Chondrocyte (in vitro differentiated cells): ENCODE data around the gene IL17RE. TPM values are rescaled to one million over a fixed set of nuclear protein-coding genes. Genes with fewer than 3 reads are reported as not detected.

ENCODE experiments used
- DNase-seq: peaks from one replicate; pipeline ENCODE4 v3.0.0; 2021; ENCODE audit warnings: mixed read lengths, low spot score
- H3K27ac Mint-ChIP-seq: one replicate; pipeline ENCODE4 v1.8.0; 2021; ENCODE audit warnings: mild to moderate bottlenecking, moderate library complexity, mixed read lengths; ENCODE audit not compliant: unreplicated experiment
- H3K27me3 Mint-ChIP-seq: 2 replicates; pipeline ENCODE4 v1.8.0; 2021; ENCODE audit warnings: low read depth, mixed read lengths
- H3K36me3 Mint-ChIP-seq: 2 replicates; pipeline ENCODE4 v1.8.0; 2021; ENCODE audit warnings: low read depth, mixed read lengths
- H3K4me1 Mint-ChIP-seq: 2 replicates; pipeline ENCODE4 v1.8.0; 2021; ENCODE audit warnings: low read depth, mild to moderate bottlenecking, mixed read lengths
- H3K4me3 Mint-ChIP-seq: one replicate; pipeline ENCODE4 v1.8.0; 2021; ENCODE audit warnings: mild to moderate bottlenecking, moderate library complexity, mixed read lengths; ENCODE audit not compliant: unreplicated experiment
- H3K9me3 Mint-ChIP-seq: 2 replicates; pipeline ENCODE4 v1.8.0; 2021; ENCODE audit warnings: low read depth, mixed read lengths
- CTCF ChIP-seq: fragments of 200-600 bp; sonication (generic); IDR thresholded peaks from 2 replicates; pipeline ENCODE4 v1.5.0; 2021; ENCODE audit warnings: antibody characterized with exemption, mild to moderate bottlenecking, moderate library complexity
- total RNA-seq: library from RNA; stranded (reverse); gene quantifications from 3 replicates; pipeline ENCODE4 v1.2.1, GENCODE V29; 2021

Gene IL17RE
- total RNA-seq, 1 donor from 2014 or later: 0.42 TPM

- Mint-ChIP-seq H3K36me3 (no peaks in the 10 kb centered on the region), H3K4me3 (no peak overlapping the region), H3K27ac (no peak overlapping the region), H3K27me3 (no peaks in the 10 kb centered on the region), H3K9me3 (no peaks in the 10 kb centered on the region), H3K4me1 (peaks cover 9% of the 10 kb centered on the region)
- TF ChIP-seq CTCF: no peak
- DNase-seq: peak; percentile 24
Measured at GRCh38 chr3:9955611-9956352, 53.1 kb downstream of the IL17RE start.

DNA sequence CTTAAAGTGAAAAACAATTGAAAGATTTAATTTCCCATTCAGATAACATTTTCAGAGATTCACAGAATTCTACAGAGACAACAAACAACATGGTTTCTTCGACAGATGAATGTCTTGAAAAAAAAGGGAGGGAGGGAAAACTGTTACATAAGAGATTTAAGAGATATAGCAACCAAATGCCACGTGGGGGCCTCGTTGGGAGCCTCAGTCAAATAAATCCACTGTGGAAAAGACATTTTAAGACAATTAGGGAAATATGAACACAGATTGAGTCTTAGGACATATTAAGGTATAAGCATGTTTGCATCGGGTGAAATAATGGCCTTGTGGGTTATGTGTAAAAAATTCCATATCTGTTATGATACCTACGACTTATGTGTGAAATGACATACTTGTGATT lies 54.6 kb downstream of the IL17RE start:
- Mint-ChIP-seq H3K4me1 (peaks cover 5% of the 10 kb centered on the region), H3K36me3 (no peaks in the 10 kb centered on the region), H3K27me3 (no peaks in the 10 kb centered on the region), H3K9me3 (no peaks in the 10 kb centered on the region), H3K4me3 (no peak overlapping the region), H3K27ac (no peak overlapping the region)
- DNase-seq: no peak
- peak; percentile 66 for TF ChIP-seq CTCF

DNA sequence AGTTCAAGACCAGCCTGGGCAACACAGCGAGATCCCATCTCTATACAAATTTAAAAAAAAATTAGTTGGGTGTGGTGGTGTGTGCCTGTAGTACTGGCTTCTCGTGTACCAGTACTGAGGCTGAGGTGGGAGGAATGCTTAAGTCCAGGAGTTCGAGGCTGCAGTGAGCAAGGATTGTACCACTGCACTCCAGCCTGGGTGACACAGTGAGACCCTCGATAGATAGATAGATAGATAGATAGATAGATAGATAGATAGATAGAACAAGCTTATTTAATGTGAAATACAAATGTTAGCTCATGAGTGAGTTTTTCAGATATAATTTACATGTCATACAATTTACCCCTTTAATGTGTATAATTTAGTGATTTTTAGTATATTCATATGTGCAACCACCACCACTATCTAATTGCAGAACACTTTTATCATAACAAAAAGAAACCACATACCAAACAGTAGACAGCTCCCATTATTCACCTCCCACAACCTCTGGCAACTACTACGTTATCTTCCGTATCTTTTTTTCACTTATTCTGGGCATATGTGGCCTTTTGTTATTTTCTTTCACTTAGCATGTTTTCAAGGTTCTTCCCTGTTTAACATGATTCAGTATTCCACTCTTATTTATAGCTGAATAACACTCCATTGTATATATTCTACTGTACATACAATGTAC lies 62.7 kb downstream of the IL17RE start:
- H3K36me3 Mint-ChIP-seq: peaks cover 23% of the 10 kb centered on the region
- TF ChIP-seq CTCF: no peak
- no peaks in the 10 kb centered on the region for H3K9me3 Mint-ChIP-seq
- DNase-seq: no peak
- H3K27me3 Mint-ChIP-seq: no peaks in the 10 kb centered on the region
- no peak overlapping the region for H3K27ac Mint-ChIP-seq
- no peak overlapping the region for H3K4me3 Mint-ChIP-seq
- H3K4me1 Mint-ChIP-seq: no peaks in the 10 kb centered on the region

Other genes starting within 250 kb of the IL17RE start
- not detected in 3 replicates for gene CPNE9, start 199.0 kb upstream of the IL17RE start, total RNA-seq
- gene BRPF1, start 171.1 kb upstream of the IL17RE start, total RNA-seq: 14.6 to 18.8 TPM (median 15.5 TPM) in 3 replicates
- gene OGG1, start 152.9 kb upstream of the IL17RE start, total RNA-seq: 23.8 to 26.7 TPM (median 24.2 TPM) in 3 replicates
- 9.7 to 20.9 TPM (median 19.3 TPM) in 3 replicates for gene CAMK1, start 132.9 kb upstream of the IL17RE start, total RNA-seq
- 42.2 to 69.9 TPM (median 69.6 TPM) in 3 replicates for gene TADA3, start 110.4 kb upstream of the IL17RE start, total RNA-seq
- gene ARPC4, start 109.8 kb upstream of the IL17RE start, total RNA-seq: 150 to 179 TPM (median 177 TPM) in 3 replicates
- gene TTLL3, start 92.6 kb upstream of the IL17RE start, total RNA-seq: 31.5 to 44.9 TPM (median 38.7 TPM) in 3 replicates
- gene RPUSD3, start 58.8 kb upstream of the IL17RE start, total RNA-seq: 26.9 to 31.4 TPM (median 27.7 TPM) in 3 replicates
- not detected in 3 replicates for gene CIDEC, start 22.6 kb upstream of the IL17RE start, total RNA-seq
- gene JAGN1, start 12.2 kb upstream of the IL17RE start, total RNA-seq: 20.3 to 25.1 TPM (median 24.5 TPM) in 3 replicates
- 20.8 to 26.4 TPM (median 21.3 TPM) in 3 replicates for gene IL17RC, start 14.2 kb downstream of the IL17RE start, total RNA-seq
- gene CRELD1, start 31.0 kb downstream of the IL17RE start, total RNA-seq: 26.5 to 29.9 TPM (median 28.2 TPM) in 3 replicates
- 3.9 to 7.6 TPM (median 3.9 TPM) in 3 replicates for gene PRRT3, start 49.6 kb downstream of the IL17RE start, total RNA-seq
- 51.5 to 60.0 TPM (median 52.9 TPM) in 3 replicates for gene EMC3, start 84.0 kb downstream of the IL17RE start, total RNA-seq
- 3.6 to 8.1 TPM (median 3.6 TPM) in 3 replicates for gene FANCD2, start 123.6 kb downstream of the IL17RE start, total RNA-seq
- not detected in 3 replicates for gene FANCD2OS, start 205.4 kb downstream of the IL17RE start, total RNA-seq
- 113 to 122 TPM (median 117 TPM) in 3 replicates for gene BRK1, start 212.8 kb downstream of the IL17RE start, total RNA-seq
- 31.4 to 39.1 TPM (median 38.5 TPM) in 3 replicates for gene VHL, start 238.9 kb downstream of the IL17RE start, total RNA-seq